ENCODE measurements around the gene CSNK2A1.
A peak's percentile ranks its signal among the peaks of the same experiment; 100 is the strongest.
"Not testable (repeated sequence)": the region's sequence is repeated elsewhere in the genome, so short reads cannot be mapped to it uniquely, and the experiment has no call there.

Gene CSNK2A1

GRCh38 chr20:543369-544152 is at the start of gene CSNK2A1:
Gene CSNK2A1, minus strand, starts transcription at chr20:543790. Its CDS starts 35,239 bp downstream, at chr20:508551.
- H3K27me3 ChIP-seq (ENCODE audit: control insufficient read depth, insufficient read depth, low read length): peaks cover 12% of the 10 kb centered on the region
- peaks cover 35% of the 10 kb centered on the region for H3K4me1 ChIP-seq (ENCODE audit: control insufficient read depth, insufficient read depth, low read length)
- H3K9me3 ChIP-seq (ENCODE audit: control insufficient read depth, insufficient read depth, low read length): no peaks in the 10 kb centered on the region
- peak within 1 kb of the TSS; percentile 96 for H3K27ac ChIP-seq (ENCODE audit: low read depth, low read length)
- peak within 1 kb of the TSS; percentile 93 for H3K9ac ChIP-seq (ENCODE audit: low read depth, low read length)
- peak within 1 kb of the TSS; percentile 98 for H3K4me3 ChIP-seq (ENCODE audit: low read depth, low read length)
- H3K36me3 ChIP-seq (ENCODE audit: control insufficient read depth, insufficient read depth, low read length): peaks cover 5% of the 10 kb centered on the region; the same call in 1 of the 2 replicates

GRCh38 chr20:592506-592905 is 48.9 kb upstream of the CSNK2A1 start:
- no peak overlapping the region for H3K9ac ChIP-seq (ENCODE audit: low read depth, low read length)
- no peaks in the 10 kb centered on the region for H3K36me3 ChIP-seq (ENCODE audit: control insufficient read depth, insufficient read depth, low read length)
- H3K4me1 ChIP-seq (ENCODE audit: control insufficient read depth, insufficient read depth, low read length): no peaks in the 10 kb centered on the region
- no peaks in the 10 kb centered on the region for H3K9me3 ChIP-seq (ENCODE audit: control insufficient read depth, insufficient read depth, low read length)
- no peak overlapping the region for H3K4me3 ChIP-seq (ENCODE audit: low read depth, low read length)
- no peak overlapping the region for H3K27ac ChIP-seq (ENCODE audit: low read depth, low read length)
- no peaks in the 10 kb centered on the region for H3K27me3 ChIP-seq (ENCODE audit: control insufficient read depth, insufficient read depth, low read length)

- no peaks in the 10 kb centered on the region for H3K4me1 ChIP-seq (ENCODE audit: control insufficient read depth, insufficient read depth, low read length)
- H3K27ac ChIP-seq (ENCODE audit: low read depth, low read length): no peak overlapping the region
- no peak overlapping the region for H3K4me3 ChIP-seq (ENCODE audit: low read depth, low read length)
Observed at GRCh38 chr20:591941-592340, 48.4 kb upstream of the CSNK2A1 start.

GRCh38 chr20:588932-589672 is 45.5 kb upstream of the CSNK2A1 start:
- Histone ChIP-seq H3K9ac (ENCODE audit: low read depth, low read length) (no peak overlapping the region), H3K27ac (ENCODE audit: low read depth, low read length) (no peak overlapping the region), H3K4me3 (ENCODE audit: low read depth, low read length) (no peak overlapping the region), H3K4me1 (ENCODE audit: control insufficient read depth, insufficient read depth, low read length) (no peaks in the 10 kb centered on the region), H3K27me3 (ENCODE audit: control insufficient read depth, insufficient read depth, low read length) (no peaks in the 10 kb centered on the region), H3K36me3 (ENCODE audit: control insufficient read depth, insufficient read depth, low read length) (no peaks in the 10 kb centered on the region), H3K9me3 (ENCODE audit: control insufficient read depth, insufficient read depth, low read length) (no peaks in the 10 kb centered on the region)

More at GRCh38 chr20:591941-592340, 48.4 kb upstream of the CSNK2A1 start:
- Histone ChIP-seq H3K36me3 (ENCODE audit: control insufficient read depth, insufficient read depth, low read length) (no peaks in the 10 kb centered on the region), H3K9me3 (ENCODE audit: control insufficient read depth, insufficient read depth, low read length) (no peaks in the 10 kb centered on the region), H3K9ac (ENCODE audit: low read depth, low read length) (no peak overlapping the region), H3K27me3 (ENCODE audit: control insufficient read depth, insufficient read depth, low read length) (no peaks in the 10 kb centered on the region)

- Histone ChIP-seq H3K9me3 (ENCODE audit: control insufficient read depth, insufficient read depth, low read length) (no peaks in the 10 kb centered on the region), H3K4me1 (ENCODE audit: control insufficient read depth, insufficient read depth, low read length) (no peaks in the 10 kb centered on the region), H3K27me3 (ENCODE audit: control insufficient read depth, insufficient read depth, low read length) (no peaks in the 10 kb centered on the region), H3K36me3 (ENCODE audit: control insufficient read depth, insufficient read depth, low read length) (no peaks in the 10 kb centered on the region), H3K4me3 (ENCODE audit: low read depth, low read length) (no peak overlapping the region), H3K9ac (ENCODE audit: low read depth, low read length) (no peak overlapping the region), H3K27ac (ENCODE audit: low read depth, low read length) (no peak overlapping the region)
Observed at GRCh38 chr20:588476-588875, 44.9 kb upstream of the CSNK2A1 start.

GRCh38 chr20:584971-585301 is 41.3 kb upstream of the CSNK2A1 start:
- H3K4me3 ChIP-seq (ENCODE audit: low read depth, low read length): no peak overlapping the region
- H3K9ac ChIP-seq (ENCODE audit: low read depth, low read length): no peak overlapping the region
- H3K9me3 ChIP-seq (ENCODE audit: control insufficient read depth, insufficient read depth, low read length): no peaks in the 10 kb centered on the region
- no peaks in the 10 kb centered on the region for H3K36me3 ChIP-seq (ENCODE audit: control insufficient read depth, insufficient read depth, low read length)
- H3K27me3 ChIP-seq (ENCODE audit: control insufficient read depth, insufficient read depth, low read length): no peaks in the 10 kb centered on the region
- H3K27ac ChIP-seq (ENCODE audit: low read depth, low read length): no peak overlapping the region
- no peaks in the 10 kb centered on the region for H3K4me1 ChIP-seq (ENCODE audit: control insufficient read depth, insufficient read depth, low read length)

GRCh38 chr20:584161-584970 is 40.8 kb upstream of the CSNK2A1 start:
- H3K4me1 ChIP-seq (ENCODE audit: control insufficient read depth, insufficient read depth, low read length): no peaks in the 10 kb centered on the region
- H3K27me3 ChIP-seq (ENCODE audit: control insufficient read depth, insufficient read depth, low read length): no peaks in the 10 kb centered on the region
- H3K27ac ChIP-seq (ENCODE audit: low read depth, low read length): no peak overlapping the region
- H3K36me3 ChIP-seq (ENCODE audit: control insufficient read depth, insufficient read depth, low read length): no peaks in the 10 kb centered on the region
- H3K9me3 ChIP-seq (ENCODE audit: control insufficient read depth, insufficient read depth, low read length): no peaks in the 10 kb centered on the region
- no peak overlapping the region for H3K9ac ChIP-seq (ENCODE audit: low read depth, low read length)
- H3K4me3 ChIP-seq (ENCODE audit: low read depth, low read length): no peak overlapping the region

- Histone ChIP-seq H3K9me3 (ENCODE audit: control insufficient read depth, insufficient read depth, low read length) (no peaks in the 10 kb centered on the region), H3K27me3 (ENCODE audit: control insufficient read depth, insufficient read depth, low read length) (no peaks in the 10 kb centered on the region), H3K27ac (ENCODE audit: low read depth, low read length) (no peak overlapping the region), H3K36me3 (ENCODE audit: control insufficient read depth, insufficient read depth, low read length) (no peaks in the 10 kb centered on the region), H3K4me3 (ENCODE audit: low read depth, low read length) (no peak overlapping the region), H3K9ac (ENCODE audit: low read depth, low read length) (no peak overlapping the region), H3K4me1 (ENCODE audit: control insufficient read depth, insufficient read depth, low read length) (peaks cover 4% of the 10 kb centered on the region; the same call in 1 of the 2 replicates)
Observed at GRCh38 chr20:582204-582603, 38.6 kb upstream of the CSNK2A1 start.

GRCh38 chr20:578940-579690 is 35.5 kb upstream of the CSNK2A1 start:
- not testable (repeated sequence) for H3K27ac ChIP-seq (ENCODE audit: low read depth, low read length); H3K9ac ChIP-seq (ENCODE audit: low read depth, low read length); H3K27me3 ChIP-seq (ENCODE audit: control insufficient read depth, insufficient read depth, low read length); H3K36me3 ChIP-seq (ENCODE audit: control insufficient read depth, insufficient read depth, low read length); H3K9me3 ChIP-seq (ENCODE audit: control insufficient read depth, insufficient read depth, low read length); H3K4me3 ChIP-seq (ENCODE audit: low read depth, low read length)
- H3K4me1 ChIP-seq (ENCODE audit: control insufficient read depth, insufficient read depth, low read length): peaks cover 18% of the 10 kb centered on the region

- H3K27me3 ChIP-seq (ENCODE audit: control insufficient read depth, insufficient read depth, low read length): peaks cover 9% of the 10 kb centered on the region; the same call in 1 of the 2 replicates
- H3K27ac ChIP-seq (ENCODE audit: low read depth, low read length): no peak overlapping the region
- H3K4me1 ChIP-seq (ENCODE audit: control insufficient read depth, insufficient read depth, low read length): peaks cover 26% of the 10 kb centered on the region
- H3K9me3 ChIP-seq (ENCODE audit: control insufficient read depth, insufficient read depth, low read length): no peaks in the 10 kb centered on the region
- H3K36me3 ChIP-seq (ENCODE audit: control insufficient read depth, insufficient read depth, low read length): no peaks in the 10 kb centered on the region
- no peak overlapping the region for H3K4me3 ChIP-seq (ENCODE audit: low read depth, low read length)
- no peak overlapping the region for H3K9ac ChIP-seq (ENCODE audit: low read depth, low read length)
Observed at GRCh38 chr20:577167-577791, 33.7 kb upstream of the CSNK2A1 start.

Measured in HUES48 (cell line).